ENCODE results near the gene LRRN4. TPM values are rescaled to one million over a fixed set of nuclear protein-coding genes. Genes with fewer than 3 reads are reported as not detected.

The LRRN4 gene
- total and polyA plus RNA-seq, 2 of the 4 experiments (the other 2 are of a cell fraction) = under 0.01 to 0.19 TPM

- Histone ChIP-seq H3K56ac (ENCODE audit: extremely low read depth, insufficient read depth, low read length) (no peak overlapping the region), H3K9me3 (ENCODE audit: control insufficient read depth, insufficient read depth, low read length) (no peaks in the 10 kb centered on the region), H2BK120ac (ENCODE audit: low read depth, low read length) (no peak overlapping the region), H2AK9ac (replicated peaks; ENCODE audit: low read depth, low read length, poor library complexity) (no peak overlapping the region), H2BK15ac (ENCODE audit: low read depth, low read length) (no peak overlapping the region), H3K4me1 (ENCODE audit: control insufficient read depth, insufficient read depth, low read length) (no peaks in the 10 kb centered on the region; the same call in 1 of the 2 replicates), H3K9me1 (ENCODE audit: insufficient read depth, low read length) (peaks cover 3% of the 10 kb centered on the region; the same call in 1 of the 2 replicates), H3K4me2 (ENCODE audit: low read depth, low read length) (no peak overlapping the region), H4K20me1 (ENCODE audit: insufficient read depth, low read length) (no peaks in the 10 kb centered on the region), H3K18ac (ENCODE audit: low read depth, low read length) (no peak overlapping the region), H3K27me3 (ENCODE audit: control insufficient read depth, insufficient read depth, low read length) (no peaks in the 10 kb centered on the region), H3K14ac (replicated peaks; ENCODE audit: low read depth, low read length) (no peak overlapping the region), H2BK5ac (ENCODE audit: low read depth, low read length, poor library complexity, severe bottlenecking) (no peak overlapping the region), H3K4me3 (ENCODE audit: insufficient read depth, low read depth, low read length) (no peak overlapping the region), H4K91ac (ENCODE audit: insufficient read depth, low read depth, low read length) (no peak overlapping the region), H3K23ac (ENCODE audit: low read depth, low read length) (no peak overlapping the region), H2AK5ac (ENCODE audit: low read depth, low read length) (no peak overlapping the region), H2BK20ac (ENCODE audit: low read depth, low read length) (no peak overlapping the region), H4K8ac (ENCODE audit: low read depth in 2 of 2, low read length in 2 of 2) (no peak overlapping the region), H2AFZ (replicated peaks; ENCODE audit: low read length, poor library complexity) (no peak overlapping the region), H3K4ac (ENCODE audit: low read depth, low read length) (no peak overlapping the region), H3K9ac (ENCODE audit: low read depth, low read length) (no peak overlapping the region), H3K27ac (ENCODE audit: insufficient read depth, low read length) (no peak overlapping the region), H3K36me3 (ENCODE audit: control insufficient read depth, insufficient read depth, low read length) (peaks cover 9% of the 10 kb centered on the region; the same call in 1 of the 2 replicates), H3K79me1 (ENCODE audit: low read depth in 1 of 2, low read length in 2 of 2) (no peaks in the 10 kb centered on the region), H4K5ac (ENCODE audit: low read depth, low read length) (no peak overlapping the region)
- ATAC-seq (ENCODE audit: low read depth) = no peak
- no TSS peak for BruUV-seq (replicated peaks)
- no peak for TF ChIP-seq POLR2A (IDR thresholded peaks at IDR 0.05; ENCODE audit: low read depth, low read length)
- TF ChIP-seq FOS (IDR thresholded peaks at IDR 0.05; ENCODE audit: low read depth, low read length) = no peak
- no peak for TF ChIP-seq BHLHE40 (IDR thresholded peaks at IDR 0.05; ENCODE audit: low read depth, low read length)
- no peak for TF ChIP-seq RCOR1 (IDR thresholded peaks at IDR 0.05; ENCODE audit: insufficient replicate concordance, low read length)
- no peak for TF ChIP-seq RFX5 (IDR thresholded peaks at IDR 0.05; ENCODE audit: low read depth, low read length)
- TF ChIP-seq MAFK (IDR thresholded peaks at IDR 0.05; ENCODE audit: low read depth, low read length) = no peak
- TF ChIP-seq CHD1 (IDR thresholded peaks at IDR 0.05; ENCODE audit: low read depth, low read length) = no peak
- no peak for TF ChIP-seq CEBPB (IDR thresholded peaks at IDR 0.05; ENCODE audit: low read depth, low read length)
- no peak for TF ChIP-seq NFE2L2 (IDR thresholded peaks at IDR 0.05; ENCODE audit: low read depth, low read length)
- no peak for TF ChIP-seq MAZ (IDR thresholded peaks at IDR 0.05; ENCODE audit: borderline replicate concordance, low read depth, low read length)
- no peak for TF ChIP-seq MXI1 (IDR thresholded peaks at IDR 0.05; ENCODE audit: borderline replicate concordance, low read depth, low read length)
- in situ Hi-C loops (cut with MboI; ENCODE audit: low sequenced_read_pairs) (no loop called here), intact Hi-C loops (cut with micrococcal nuclease) (no loop called here), dilution Hi-C loops (cut with HindIII; ENCODE audit: low sequenced_read_pairs, unreplicated experiment) (no loop called here)
- no peak for DNase-seq
- ChIA-PET CTCF (interaction anchor here (0.6 kb wide), 1 partner anchor 1089 kb away, joined by 3 read pairs; no protein-coding TSS in a partner anchor), POLR2A (ENCODE audit: unreplicated experiment) (no interaction called here)
- no CpG with 5 or more reads among the region's 1 CpG for WGBS, 2 experiments (ENCODE audit: extremely low coverage in 2 of 2, insufficient read length in 1 of 2)
Observed at GRCh38 chr20:6046432-6046831, 7.4 kb downstream of the LRRN4 start.

Measured in IMR-90 (cell line).